Stimulated activated CD4-positive, alpha-beta T cell treated with anti-CD3 and anti-CD28 coated beads, Interleukin-1b, Interleukin-23, amount 100 ng/mL, for 24 hours (primary cell): ENCODE measurements around the gene SERPINB1.

Source experiments
- DNase-seq, 4 experiments: peaks; one replicate each; pipeline ENCODE4 v3.0.0-alpha.2; 2020; ENCODE audit warnings: low read depth in 4 of 4, low spot score in 1 of 4

Gene SERPINB1

DNA sequence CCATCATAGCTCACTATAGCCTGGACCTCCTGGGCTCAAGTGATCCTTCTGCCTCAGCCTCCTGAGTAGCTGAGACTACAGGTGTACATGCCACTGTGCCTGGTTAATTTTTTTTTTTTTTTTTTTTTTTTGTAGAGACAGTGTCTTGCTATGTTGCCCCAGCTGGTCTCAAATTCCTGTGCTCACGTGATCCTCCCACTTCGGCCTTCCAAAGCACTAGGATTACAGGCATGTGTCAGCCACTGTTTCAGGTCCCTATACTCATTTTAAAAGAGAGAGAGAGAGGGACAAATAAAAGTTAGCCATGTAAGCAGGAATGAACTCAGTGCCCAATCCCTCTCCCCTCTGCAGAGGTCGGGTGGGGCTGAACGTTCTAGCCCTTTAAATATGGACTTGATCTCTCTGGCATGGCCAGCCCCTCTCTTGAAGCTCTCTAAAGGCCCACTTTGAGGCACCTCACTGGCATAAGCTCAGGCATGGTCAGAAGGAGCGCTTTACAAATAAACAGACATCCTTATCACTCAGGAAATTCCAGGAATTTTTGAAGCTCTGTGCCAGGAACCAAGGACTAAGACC is 9.0 kb upstream of the SERPINB1 start:
- no peak for DNase-seq

DNA sequence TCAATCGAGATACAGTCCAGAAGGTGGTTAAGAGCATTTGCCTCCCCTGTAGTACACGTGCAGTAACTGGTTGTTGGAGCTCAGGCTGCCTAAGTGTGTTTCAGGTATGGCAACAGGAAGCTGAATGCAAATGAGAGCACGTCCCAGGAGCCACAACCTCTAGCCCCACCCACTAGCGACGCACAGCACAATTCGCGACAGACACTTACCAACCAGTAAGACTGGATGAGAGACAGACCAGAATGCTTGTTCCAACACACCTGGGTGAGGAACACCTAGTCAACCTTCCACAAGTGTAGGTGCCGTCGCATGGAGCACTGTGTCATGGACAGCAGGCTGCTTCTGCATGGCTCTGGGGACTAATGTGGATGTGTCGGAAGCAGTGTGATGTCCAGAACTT is 7.2 kb upstream of the SERPINB1 start:
- peak in 1 of 4 experiments; percentile 52 for DNase-seq

DNA sequence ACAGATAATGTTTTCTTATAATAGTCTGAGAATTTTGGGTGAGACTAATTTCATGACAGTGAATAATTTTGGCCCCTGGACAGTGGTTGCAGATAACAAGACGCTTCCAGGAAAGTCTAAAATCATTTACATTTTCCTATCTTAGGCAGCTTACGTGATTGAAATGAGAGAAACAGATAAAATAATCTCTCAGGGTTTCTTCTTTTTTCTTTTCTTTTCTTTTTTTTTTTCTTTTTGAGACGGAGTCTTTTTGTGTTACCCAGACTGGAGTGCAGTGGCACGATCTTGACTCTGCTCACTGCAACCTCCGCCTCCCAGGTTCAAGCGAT is 4.2 kb upstream of the SERPINB1 start:
- DNase-seq, result no peak

DNA sequence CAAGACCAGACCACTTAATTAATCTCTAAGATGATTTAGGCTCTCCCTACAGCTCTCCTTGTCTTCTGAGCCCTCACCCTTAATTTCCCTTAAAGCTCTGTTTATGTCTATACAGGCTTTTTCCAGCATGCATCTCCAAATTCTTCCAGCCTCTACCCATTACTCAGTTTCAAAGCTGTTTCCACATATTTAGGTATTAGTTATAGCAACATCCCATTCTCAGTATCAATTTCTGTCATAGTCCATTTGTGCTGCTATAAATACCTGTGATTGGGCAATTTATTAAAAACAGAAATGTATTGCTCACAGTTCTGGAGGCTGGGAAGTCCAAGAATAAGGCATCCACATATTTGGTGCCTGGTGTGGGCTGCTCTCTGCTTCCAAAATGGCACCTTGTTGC is 2.3 kb upstream of the SERPINB1 start:
- no peak for DNase-seq

DNA sequence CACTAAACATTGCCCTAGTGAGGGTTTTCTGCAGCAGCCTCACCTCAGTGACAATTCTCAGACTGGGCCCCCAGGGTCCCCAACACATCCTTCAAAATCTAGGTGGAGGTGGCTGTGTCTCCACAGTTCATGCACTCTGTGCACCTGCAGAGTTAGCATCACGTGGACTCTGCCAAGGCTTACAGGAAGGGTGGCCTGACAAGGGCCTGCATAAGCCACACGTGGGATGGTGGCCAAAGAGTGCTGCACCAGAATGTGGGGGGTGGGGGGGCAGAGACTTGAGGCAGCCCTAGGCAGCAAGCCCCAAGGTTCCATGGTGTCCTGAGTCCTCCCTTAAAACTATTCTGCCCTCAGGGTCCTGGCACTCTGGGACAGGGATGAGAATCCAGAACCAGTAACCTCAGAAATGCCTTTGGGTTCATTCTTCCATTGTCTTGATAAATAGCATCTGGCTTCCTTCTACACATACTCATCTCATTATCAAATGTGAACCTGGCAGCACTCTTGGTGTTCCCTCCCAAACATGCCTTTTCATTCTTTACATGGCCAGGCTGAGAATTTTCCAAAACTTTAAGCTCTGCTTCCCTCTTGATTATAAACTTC is 1.6 kb upstream of the SERPINB1 start:
- DNase-seq, result no peak

DNA sequence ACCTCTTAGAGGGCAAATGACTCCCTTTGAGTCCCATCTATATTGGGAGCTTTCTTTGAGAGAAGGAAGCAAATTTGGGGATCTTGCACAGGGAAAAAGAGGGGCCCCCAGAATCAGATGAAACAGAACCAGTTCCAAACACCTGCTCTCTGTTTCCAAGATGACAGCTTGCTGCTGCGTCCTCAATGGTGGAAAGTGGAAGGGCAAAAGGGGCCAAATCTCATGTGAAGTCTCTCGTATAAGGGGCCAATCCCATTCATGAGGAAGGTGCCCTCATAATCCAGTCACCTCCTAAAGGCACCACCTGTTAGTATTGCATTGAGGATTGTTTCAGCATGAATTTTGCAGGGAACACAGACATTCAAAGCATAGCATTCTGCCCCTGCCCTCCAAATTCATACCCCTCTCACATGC is 483 bp upstream of the SERPINB1 start:
- no peak for DNase-seq

DNA sequence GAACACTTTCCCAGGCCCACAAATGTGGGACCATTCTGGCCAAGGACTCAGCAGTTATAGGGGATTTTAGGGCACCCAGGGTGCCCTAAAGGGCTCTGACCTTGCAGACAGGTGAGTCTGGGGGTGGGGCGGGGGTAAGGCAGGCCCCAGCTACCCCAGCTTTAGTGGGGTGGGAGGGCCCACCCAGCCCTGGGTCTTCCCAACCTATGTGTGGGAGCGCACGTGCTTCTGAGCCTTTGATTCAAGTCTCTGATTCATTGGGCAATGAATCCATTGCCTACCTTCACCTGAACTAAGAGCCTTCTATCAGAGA is 958 bp downstream of the SERPINB1 start:
- no peak for DNase-seq

DNA sequence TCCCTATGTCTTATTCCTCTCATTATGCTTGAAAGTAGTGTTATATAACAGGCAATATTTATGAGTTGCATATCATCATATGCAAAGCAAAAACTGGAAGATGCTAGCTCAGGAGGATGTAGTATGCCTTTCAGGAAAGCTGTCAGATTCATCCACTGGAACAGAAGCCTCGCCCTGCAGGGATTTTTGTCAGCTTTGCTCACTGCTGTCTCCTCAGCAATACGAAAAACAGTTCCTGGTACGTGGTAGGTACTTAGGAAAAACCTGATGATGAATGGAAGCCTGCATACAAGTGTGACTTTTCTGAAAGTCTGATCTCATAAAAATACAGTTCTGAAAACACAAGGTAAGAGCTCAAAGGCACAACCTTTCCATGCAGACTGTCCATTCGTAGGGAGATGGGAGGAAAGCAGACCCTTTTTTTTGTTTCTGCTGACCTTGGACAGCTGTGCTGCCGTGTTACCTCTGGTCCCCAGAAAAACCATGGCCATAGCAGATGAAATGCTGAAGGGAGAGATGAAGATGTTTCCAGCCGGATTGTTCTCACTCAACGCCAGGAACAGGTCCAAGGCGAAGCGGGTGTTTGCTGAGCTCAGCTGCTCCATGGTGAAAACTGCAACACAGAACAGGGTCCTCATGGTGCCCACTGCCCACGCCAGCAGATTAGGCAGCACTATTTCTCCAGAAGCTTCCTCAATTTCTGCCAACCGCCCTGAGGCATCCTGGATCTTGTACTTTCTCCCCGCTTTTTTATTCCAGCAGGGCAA is 1.5 kb downstream of the SERPINB1 start:
- no peak for DNase-seq

DNA sequence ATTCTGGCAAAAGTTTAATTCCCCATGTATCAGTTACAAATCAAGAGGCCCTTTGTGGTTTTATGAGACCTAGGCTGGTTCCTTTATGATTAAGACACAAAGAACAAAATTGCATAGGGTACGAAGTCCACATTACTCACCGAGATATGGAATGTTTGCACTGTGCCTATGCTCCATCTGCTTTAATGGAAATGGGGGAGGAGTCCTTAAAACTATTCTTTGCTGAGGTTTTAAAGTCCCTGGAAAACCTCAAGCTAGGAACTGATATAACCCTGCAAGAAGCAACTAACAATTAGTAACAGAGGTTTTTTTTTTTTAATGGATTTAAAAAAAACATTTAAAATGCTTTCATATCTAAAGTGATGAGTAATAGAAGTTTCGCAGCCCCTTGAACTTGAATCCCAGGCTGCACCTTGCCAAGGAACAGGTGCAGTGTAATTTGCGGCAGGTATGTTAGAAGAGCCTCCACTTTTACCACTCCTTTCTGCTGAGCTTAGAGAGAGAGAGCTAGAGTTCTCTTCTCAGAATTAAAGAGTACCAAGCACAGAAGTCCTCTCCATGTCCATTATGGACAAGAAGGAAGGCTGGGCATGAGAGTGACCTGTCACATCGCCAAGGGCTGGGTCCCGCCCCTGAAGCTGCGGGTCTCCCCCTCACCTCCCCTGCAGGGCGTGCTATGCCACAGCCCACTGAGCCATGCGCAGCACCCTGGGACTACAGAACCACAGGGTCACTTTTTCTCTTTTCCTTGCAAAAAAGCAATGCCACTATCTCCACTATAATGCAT is 2.3 kb downstream of the SERPINB1 start:
- DNase-seq, result no peak

DNA sequence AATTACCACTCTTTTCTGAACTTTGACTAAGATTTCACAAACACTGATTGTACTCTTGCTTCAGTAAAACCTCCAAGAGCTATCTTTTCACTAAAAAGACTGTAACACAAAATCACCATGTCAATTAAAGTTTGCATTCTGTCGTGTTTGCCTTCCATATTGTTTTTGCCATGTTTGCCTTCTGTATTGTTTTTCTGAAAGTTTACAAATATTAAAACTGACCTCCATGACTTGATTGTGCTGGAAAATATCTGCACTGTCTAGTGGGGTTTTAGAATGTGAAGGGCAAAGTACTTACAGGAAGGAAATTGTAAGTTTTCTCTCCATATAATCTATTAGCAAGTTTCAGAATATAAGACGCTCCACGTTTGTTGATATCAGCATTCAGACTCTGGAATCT is 3.4 kb downstream of the SERPINB1 start:
- DNase-seq, result no peak

DNA sequence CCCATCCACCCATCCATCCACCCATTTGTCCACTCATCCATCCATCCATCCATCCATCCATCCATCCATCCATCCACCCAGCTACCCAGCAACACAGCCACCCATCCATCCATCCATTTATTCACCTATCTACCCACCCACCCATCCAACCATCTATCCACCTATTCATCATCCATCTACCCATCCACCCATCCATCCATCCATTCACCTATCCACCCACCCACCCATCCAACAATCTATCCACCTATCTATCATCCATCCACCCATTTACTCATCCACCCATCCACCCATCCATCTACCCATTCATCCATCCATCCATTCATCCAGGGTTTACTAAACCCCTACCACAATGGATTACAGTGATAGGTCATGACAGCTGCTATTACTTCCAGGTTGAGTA is 7.4 kb downstream of the SERPINB1 start:
- DNase-seq, result no peak

DNA sequence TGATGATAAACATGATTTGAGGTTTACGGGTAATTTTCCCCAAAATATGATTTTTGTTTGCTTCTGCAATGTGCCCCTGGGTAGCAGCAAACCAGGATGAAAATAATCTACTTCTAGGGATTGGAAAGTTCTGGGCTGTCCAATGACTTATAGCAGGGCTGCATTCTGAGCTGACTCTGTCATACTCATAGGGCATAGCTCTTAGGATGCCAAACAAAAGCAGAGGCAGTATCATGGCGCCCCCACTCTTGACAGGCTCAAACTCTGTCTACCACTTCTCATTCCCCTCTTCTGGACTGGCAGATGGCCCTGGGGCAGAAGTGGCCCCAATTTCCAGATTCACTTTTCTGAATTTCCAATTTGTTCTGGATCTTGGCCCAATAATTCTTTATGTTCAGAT is 10.3 kb downstream of the SERPINB1 start:
- no peak for DNase-seq

DNA sequence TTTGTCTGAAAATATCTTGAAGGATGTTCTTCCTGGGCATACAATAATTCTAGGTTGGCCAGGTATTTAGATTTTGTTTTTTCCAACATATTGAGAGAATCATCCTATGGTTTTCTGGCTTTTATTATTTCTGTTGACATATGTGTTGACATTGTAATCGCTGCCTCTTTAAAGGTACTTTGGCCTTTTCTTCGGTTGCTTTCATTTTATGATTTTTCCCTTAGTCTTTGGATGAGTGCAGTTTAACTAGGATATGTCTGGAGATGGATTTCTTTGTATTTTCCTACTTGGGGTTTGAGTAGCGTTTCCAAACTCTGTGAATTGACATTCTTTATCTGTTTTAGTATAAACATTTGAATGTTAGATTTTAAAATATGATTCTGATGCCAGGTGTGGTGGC is 11.5 kb downstream of the SERPINB1 start:
- DNase-seq, result no peak

DNA sequence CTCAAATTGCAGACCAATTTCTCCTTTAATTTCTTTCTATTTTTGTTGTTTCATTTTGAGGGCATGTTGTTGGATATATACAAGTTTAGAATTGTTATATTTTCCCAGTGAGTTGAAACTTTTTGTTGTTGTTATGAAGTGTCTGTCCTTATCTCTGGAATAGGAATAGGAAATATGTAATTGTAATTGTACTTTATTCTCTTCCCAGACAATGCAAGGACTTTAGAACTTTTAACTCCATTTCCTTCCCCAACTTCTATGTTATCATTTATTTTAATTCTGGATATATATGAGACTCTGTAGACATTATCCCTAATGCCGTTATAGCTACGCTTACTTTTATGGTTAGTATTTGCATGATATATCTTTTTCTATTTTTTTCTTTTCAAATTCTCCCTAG is 12.4 kb downstream of the SERPINB1 start:
- DNase-seq, result no peak

DNA sequence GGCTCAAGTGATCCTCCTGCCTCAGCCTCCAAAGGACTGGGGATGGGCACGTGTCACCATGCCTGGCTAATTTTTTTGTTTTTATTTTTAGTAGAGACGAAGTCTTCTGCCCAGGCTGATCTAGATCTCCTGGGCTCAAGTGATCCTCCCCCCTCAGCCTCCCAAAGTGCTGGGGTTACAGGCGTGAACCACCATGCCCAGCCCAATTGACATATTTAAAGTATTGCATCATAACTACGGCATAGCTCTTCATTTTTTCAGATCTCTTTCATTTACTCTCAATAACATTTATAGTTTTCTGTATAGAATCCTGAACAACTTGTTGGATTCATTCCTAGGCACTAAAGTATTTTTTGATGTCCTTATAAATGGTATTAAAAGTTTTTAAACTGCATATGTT is 13.0 kb downstream of the SERPINB1 start:
- DNase-seq, result no peak

DNA sequence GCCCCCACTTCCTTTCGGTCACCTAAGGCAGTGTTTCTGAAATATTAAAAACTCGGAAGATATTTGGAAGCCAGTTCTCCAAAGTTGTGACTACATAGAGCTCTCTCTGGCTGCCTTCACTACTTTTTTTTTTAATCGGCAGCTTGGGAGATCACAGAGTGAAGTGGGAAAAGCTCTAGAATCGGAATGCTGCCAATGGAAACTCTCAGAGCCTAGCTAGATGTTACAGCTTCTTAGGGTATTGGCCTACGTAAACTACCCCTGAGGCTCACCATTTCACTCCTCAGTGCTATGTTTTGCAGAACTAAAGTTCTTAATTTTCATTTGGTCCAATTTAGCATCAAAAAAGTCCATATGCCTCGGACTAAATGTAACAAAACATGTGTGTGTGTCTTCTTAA is 14.5 kb downstream of the SERPINB1 start:
- DNase-seq, result no peak

DNA sequence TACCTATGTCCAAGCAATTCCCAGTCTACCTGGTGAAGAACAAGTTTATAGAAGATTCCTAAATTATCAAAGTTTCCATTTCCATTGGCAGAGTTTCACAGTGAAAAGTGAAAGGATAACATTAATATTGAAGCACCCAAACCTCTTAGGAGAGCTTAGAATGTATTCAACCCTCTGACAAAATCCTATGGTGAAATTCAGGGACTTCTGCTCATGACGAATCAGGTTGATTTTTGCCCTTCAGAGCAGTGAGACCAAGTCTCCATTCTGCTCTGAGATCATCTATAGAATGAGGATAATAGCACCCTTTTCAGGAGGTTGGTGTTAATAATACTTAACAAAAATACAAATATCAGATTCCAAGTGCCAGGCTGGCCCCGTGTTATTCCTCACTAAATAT is 15.5 kb downstream of the SERPINB1 start:
- DNase-seq, result no peak

DNA sequence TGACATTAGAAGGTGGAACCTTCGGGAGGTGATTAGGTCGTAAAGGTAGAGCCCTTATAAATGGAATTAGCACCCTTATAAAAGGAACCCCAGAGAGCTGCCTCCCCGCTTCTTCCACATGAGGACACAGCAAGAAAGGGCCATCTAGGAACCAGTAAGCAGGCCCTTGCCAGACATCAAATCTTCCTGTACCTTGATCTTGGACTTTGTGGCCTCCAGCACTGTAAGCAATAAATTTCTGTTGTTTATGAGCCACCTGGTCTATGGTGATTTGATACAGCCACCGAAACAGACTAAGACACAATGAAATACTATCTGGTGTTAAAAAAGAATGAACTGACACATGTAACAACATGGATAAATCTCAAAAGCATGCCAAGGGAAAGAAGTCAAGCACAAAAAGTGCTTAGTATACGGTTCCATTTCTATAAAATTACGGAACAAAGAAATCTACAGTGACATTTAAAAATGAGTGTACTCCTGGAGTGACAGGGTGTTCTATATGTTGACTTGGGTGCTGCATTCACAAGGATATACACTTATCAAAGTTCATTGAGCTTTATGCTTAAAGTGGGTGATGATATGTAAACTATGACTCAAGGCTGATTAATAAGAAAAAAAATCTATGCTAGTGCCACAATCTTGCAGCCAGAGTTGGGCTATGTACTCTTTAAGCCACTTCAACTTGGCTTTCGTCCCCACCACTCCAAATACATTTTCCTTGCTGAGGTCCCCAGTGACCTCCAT is 18.4 kb downstream of the SERPINB1 start:
- no peak for DNase-seq

DNA sequence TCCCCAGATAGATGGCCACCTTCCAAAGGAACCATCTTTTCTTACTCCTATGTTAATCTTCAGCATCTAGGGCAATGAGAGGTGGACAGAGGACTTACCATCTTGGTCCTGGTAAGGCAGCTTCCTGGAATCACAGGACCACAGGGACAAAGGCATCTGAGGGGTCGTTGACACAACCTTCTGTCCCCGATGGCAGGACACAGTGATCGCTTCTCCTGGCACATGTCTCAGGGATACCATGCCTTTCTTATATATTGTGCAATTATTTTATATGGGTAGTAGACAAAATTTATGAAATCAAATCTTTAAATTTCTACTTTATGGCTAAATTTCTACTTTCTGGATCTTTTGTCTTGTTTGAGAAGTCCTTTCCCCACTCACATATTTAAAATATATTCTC is 20.1 kb downstream of the SERPINB1 start:
- DNase-seq, result no peak

DNA sequence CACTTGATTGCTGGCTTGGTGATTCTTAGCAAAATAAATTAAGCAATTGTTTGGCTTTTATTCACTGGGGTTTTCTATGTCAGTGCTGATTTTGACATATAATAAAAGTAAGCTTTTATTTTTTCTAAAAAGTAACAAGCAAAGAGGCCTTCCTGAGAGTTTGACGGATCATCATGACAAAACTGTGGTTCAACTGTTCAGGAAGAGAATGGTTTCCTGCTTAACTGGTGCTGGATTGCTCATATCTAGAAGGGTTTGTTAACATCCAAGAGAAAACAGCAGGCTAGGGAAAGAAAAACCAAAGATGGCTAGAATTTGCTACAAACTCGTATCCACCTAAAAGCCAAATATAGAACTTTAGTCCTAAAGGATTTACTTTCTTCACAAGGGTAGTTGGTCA is 21.2 kb downstream of the SERPINB1 start:
- DNase-seq, result no peak

DNA sequence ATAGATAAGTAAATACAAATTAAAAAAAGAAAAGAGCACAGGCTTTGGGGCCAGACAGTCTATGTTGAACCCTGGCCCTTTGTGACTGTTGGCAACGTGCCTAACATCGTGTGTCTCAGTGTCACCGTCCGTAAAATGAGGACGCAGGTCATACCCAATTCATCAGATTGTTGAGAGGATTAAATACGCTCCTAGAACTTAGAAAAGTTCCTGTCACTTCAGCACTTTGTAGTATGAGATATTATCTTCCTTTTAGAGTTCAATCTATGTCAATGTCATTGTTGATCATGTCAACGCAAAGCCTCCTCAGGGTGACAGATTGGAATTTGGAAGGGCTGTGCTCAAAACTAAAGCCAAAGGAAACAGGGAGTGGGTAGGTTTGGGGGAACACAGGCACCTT is 21.7 kb downstream of the SERPINB1 start:
- no peak for DNase-seq

DNA sequence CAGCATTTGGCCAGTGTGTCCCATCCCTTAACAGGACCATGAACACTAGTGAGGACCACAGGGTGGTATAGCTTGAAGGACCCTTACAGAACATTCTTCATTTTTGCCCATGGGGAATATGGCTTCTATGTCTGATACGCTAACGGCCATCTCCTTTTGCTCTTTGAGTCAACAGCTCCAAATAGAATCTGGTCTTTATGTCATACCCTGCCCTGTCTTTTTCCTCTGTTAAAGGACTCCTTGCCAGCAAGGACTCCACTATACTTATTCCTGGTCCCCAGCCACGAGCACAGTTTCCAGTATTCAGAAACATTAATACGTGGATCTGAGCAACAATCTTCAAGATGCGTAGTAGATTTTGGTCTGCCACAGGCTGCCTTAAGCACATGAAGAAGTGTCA is 22.5 kb downstream of the SERPINB1 start:
- no peak for DNase-seq
